Motor neuron (in vitro differentiated cells): ENCODE data around the gene WNT2B. TPM values are rescaled to one million over a fixed set of nuclear protein-coding genes. Genes with fewer than 3 reads are reported as not detected.

Experiments
- ATAC-seq, 8 experiments: fragments of 200-7000 bp; cut with Tn5 transposase; replicated peaks in 6 of 8; 2 replicates each; pipeline ENCODE4 v1.8.0; 2021; ENCODE audit warnings: mild to moderate bottlenecking in 8 of 8, moderate library complexity in 8 of 8
- H3K27ac ChIP-seq, 2 donors: fragments of 250-450 bp; sonication (Bioruptor Pico); 2 replicates each; pipeline ENCODE4 v1.9.0; 2021; ENCODE audit warnings: antibody characterized with exemption in 2 of 2, mild to moderate bottlenecking in 2 of 2, moderate library complexity in 1 of 2
- H3K4me1 ChIP-seq, 2 donors: fragments of 250-450 bp; sonication (Bioruptor Pico); replicated peaks in 1 of 2; 2 replicates each; pipeline ENCODE4 v1.6.1; 2021; ENCODE audit warnings: antibody characterized with exemption in 2 of 2, mild to moderate bottlenecking in 2 of 2, moderate library complexity in 1 of 2
- H3K4me3 ChIP-seq, 5 donors: fragments of 250-450 bp; sonication (Bioruptor Pico); 2 replicates each; pipeline ENCODE4 v1.9.0; 2021; ENCODE audit warnings: antibody characterized with exemption in 5 of 5, mild to moderate bottlenecking in 5 of 5, moderate library complexity in 4 of 5
- WGBS, 10 experiments: fragments of 450-650 bp; shearing (Covaris generic); methylation state at CpG; one replicate each; pipeline ENCODE4 v1.0.0; 2022; 5-methylcytosine and 5-hydroxymethylcytosine counted together
- in situ Hi-C, 9 experiments: fragments of 400-800 bp; cut with MboI; loops; one replicate each; pipeline ENCODE4 v1.15.0; 2021; ENCODE audit warnings: low sequenced_read_pairs in 9 of 9, low pct_unique_long_range_greater_than_20kb in 2 of 9; ENCODE audit not compliant: unreplicated experiment in 9 of 9
- total RNA-seq, 8 experiments: library from RNA; unstranded; fragments of 300-600 nt; gene quantifications; 2 replicates each; pipeline versions ENCODE4 v1.2.3 to v1.2.4, GENCODE V29; 2022

The WNT2B gene
- total RNA-seq, 8 experiments from 2014 or later, result 2.3 to 4.3 (median 3.5) TPM

GRCh38 chr1:112557385-112557784 lies 48.6 kb downstream of the WNT2B start:
- in situ Hi-C loops, result no loop called here
- no peak overlapping the region for H3K4me3 ChIP-seq
- WGBS, 10 experiments, result 0 to 100% (median 91%) methylated on average over 1 of the region's 1 CpG; no CpG with 5 or more reads in 3 of the 10 experiments
- no peak overlapping the region for H3K27ac ChIP-seq
- H3K4me1 ChIP-seq, result no peaks in the 10 kb centered on the region
- ATAC-seq, result peak in 3 of 8 experiments; percentile 22 to 51 (median 46)

GRCh38 chr1:112558634-112559033 lies 49.9 kb downstream of the WNT2B start:
- WGBS, 10 experiments, result 37 to 100% (median 96%) methylated on average over 1 to 3 of the region's 3 CpGs; no CpG with 5 or more reads in 1 of the 10 experiments
- no peak overlapping the region for H3K4me3 ChIP-seq
- no peak overlapping the region for H3K27ac ChIP-seq
- in situ Hi-C loops, result no loop called here
- no peaks in the 10 kb centered on the region for H3K4me1 ChIP-seq
- no peak for ATAC-seq

GRCh38 chr1:112563341-112563740 lies 54.6 kb downstream of the WNT2B start:
- no peak for ATAC-seq
- in situ Hi-C loops, result no loop called here
- H3K27ac ChIP-seq, result no peak overlapping the region
- H3K4me3 ChIP-seq, result no peak overlapping the region
- H3K4me1 ChIP-seq, result no peaks in the 10 kb centered on the region

GRCh38 chr1:112564081-112564480 lies 55.3 kb downstream of the WNT2B start:
- no peak overlapping the region for H3K27ac ChIP-seq
- no peak overlapping the region for H3K4me3 ChIP-seq
- no peaks in the 10 kb centered on the region for H3K4me1 ChIP-seq
- in situ Hi-C loops, result no loop called here
- WGBS, 10 experiments, result 88 to 100% (median 95%) methylated on average over 1 of the region's 1 CpG; no CpG with 5 or more reads in 6 of the 10 experiments
- ATAC-seq, result no peak

GRCh38 chr1:112565800-112566199 lies 57.0 kb downstream of the WNT2B start:
- in situ Hi-C loops, result no loop called here

GRCh38 chr1:112575154-112575804 lies 66.5 kb downstream of the WNT2B start:
- 31 to 98% (median 92%) methylated on average over 3 to 8 of the region's 8 CpGs for WGBS, 10 experiments
- no peak overlapping the region for H3K27ac ChIP-seq
- in situ Hi-C loops, result no loop called here
- H3K4me3 ChIP-seq, result no peak overlapping the region
- H3K4me1 ChIP-seq, result no peaks in the 10 kb centered on the region
- ATAC-seq, result peak in 6 of 8 experiments; percentile 23 to 100 (median 80)

More at GRCh38 chr1:112565800-112566199, 57.0 kb downstream of the WNT2B start:
- Histone ChIP-seq H3K4me1 (no peaks in the 10 kb centered on the region), H3K27ac (no peak overlapping the region), H3K4me3 (no peak overlapping the region)
- 83 to 100% (median 100%) methylated on average over 1 of the region's 1 CpG; no CpG with 5 or more reads in 7 of the 10 experiments for WGBS, 10 experiments
- peak in 5 of 8 experiments; percentile 32 to 75 (median 52) for ATAC-seq

- in situ Hi-C loops, result no loop called here
- no peaks in the 10 kb centered on the region for H3K4me1 ChIP-seq
- 92 to 100% (median 95%) methylated on average over 2 to 3 of the region's 3 CpGs; no CpG with 5 or more reads in 3 of the 10 experiments for WGBS, 10 experiments
- H3K4me3 ChIP-seq, result no peak overlapping the region
- no peak overlapping the region for H3K27ac ChIP-seq
- no peak for ATAC-seq
Measured at GRCh38 chr1:112576240-112576639, 67.5 kb downstream of the WNT2B start.

Other genes starting within 250 kb of the WNT2B start
- 10 to 100 TPM in 7 of 8 experiments, 1 to 10 TPM in 1; 8.7 to 31.0 (median 25.2) TPM for gene CTTNBP2NL, start 112.8 kb upstream of the WNT2B start, total RNA-seq
- gene ST7L, start 110.2 kb downstream of the WNT2B start, total RNA-seq, result 10 to 100 TPM; 19.9 to 31.3 (median 28.2) TPM
- 100 to 1,000 TPM; 119 to 210 (median 162) TPM for gene CAPZA1, start 110.9 kb downstream of the WNT2B start, total RNA-seq
- 10 to 100 TPM in 7 of 8 experiments, 1 to 10 TPM in 1; 8.8 to 74.7 (median 28.3) TPM for gene MOV10, start 165.7 kb downstream of the WNT2B start, total RNA-seq
- gene RHOC, start 198.2 kb downstream of the WNT2B start, total RNA-seq, result 100 to 1,000 TPM in 4 of 8 experiments, 10 to 100 TPM in 4; 57.4 to 468 (median 89.6) TPM
- 1 to 10 TPM in 4 of 8 experiments, under 1 TPM in 4; 0.36 to 2.2 (median 0.87) TPM for gene PPM1J, start 206.4 kb downstream of the WNT2B start, total RNA-seq